ENCODE data around the gene MACF1.
A peak's percentile ranks its signal among the peaks of the same experiment; 100 is the strongest.

Gene MACF1

DNA sequence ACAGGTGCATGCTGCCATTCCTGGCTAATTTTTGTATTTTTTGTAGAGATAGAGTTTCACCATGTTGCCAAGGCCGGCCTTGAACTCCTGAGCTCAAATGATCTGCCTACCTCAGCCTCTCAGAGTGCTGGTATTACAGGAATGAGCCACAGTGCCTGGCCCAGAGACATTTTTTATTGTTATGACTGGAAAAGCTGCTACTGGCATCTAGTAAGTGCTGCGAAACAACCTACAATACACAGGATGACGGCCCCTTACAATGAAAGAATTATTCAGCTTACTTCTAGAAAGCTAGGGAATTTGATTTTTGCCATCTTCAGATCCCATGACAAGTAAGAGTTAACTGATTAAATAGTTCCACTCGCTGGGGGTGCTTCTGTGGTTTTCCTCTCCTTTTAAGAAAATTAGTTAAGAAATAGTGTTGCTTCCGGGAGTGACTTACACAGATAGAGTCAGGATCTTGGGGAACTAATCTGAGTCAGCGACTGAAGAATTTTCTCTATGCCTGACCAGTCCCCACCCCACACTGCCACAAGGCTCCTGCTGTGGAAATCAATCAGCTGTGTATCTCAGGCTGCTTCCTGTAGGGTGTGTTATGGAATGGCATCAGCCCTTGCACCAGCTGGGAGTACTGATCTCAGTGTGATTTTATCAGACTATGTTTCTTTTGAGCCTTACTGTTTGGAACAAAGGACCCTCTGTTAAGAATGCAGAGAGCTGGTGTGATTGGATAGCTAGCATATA lies 194.0 kb downstream of the MACF1 start:
- peak; percentile 20 for DNase-seq

DNA sequence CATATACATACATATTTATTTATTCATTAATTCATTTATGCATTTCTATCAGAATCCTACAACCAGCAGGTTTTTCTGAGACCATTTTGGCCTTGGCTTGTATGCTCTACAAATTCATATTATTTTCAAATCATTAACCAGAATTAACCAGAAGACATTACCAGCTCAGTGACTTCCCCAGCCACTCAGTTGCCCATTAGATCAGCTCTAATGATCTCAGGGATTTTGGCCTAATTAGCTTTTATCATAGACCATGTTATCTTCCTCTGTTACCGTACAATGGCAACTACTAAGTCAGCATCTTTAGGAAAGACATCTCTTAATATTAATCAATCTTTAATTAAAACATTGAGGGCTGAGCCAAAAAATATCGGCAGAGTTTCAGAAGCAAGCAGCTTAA lies 196.6 kb downstream of the MACF1 start:
- no peak for DNase-seq

DNA sequence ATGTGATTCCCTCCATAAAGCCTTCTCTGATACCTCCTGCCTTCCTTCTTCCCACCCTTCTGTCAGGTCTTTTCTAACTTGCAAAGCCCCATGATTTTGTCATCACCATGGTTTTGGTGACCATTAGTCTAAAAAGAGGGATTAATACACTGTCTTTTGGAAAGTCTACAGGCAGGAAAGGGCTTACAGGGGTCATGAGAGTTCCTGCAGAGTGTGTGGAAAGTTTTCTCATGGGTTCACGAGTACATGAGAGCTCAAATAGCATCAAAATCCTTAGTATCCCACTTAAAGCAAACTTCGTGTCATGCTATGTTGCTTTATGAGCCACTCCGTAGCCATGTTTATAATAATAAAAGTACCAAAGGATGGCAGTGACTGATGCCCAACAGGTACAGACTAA lies 200.4 kb downstream of the MACF1 start:
- DNase-seq: no peak

GRCh38 chr1:39405358-39405757 lies 200.9 kb downstream of the MACF1 start:
- no peak for DNase-seq

DNA sequence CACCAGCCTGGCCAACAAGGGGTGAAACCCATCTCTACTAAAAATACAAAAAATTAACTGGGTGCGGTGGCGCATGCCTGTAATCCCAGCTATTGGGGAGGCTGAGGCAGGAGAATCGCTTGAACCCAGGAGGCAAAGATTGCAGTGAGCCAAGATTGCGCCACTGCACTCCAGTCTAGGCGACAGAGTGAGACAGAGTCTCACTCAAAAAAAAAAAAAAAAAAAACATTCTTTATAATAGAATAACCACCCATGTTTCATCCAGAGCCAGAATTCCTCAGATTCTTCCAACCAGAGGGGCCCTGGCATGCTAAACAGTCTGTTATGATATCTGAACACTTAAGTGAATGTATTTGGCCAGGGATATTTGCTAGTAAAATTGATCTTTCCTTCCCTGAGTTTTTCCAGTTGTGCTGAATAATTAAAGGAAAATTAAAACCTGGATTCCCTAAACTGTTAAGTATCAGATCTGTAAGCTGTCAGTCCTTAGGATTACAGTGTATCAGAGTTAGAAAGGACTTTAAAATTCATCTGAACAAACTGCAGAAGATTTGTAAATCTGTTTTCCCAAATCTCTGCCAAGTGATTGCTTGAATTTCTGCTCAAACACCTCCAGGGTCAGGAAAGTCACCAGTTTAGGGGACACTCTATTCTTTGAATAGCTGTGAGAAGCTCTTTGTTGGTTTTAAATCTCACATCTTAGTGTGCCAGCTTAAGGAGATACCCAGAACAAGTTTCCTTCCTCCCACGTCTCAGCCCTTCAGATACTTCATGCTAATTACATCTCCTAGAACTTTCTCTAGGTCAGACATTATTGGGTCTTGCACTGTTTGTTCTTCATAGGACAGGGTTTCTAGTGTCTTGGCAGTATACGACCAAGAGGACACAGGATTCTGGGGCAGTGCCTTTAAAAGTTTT lies 202.3 kb downstream of the MACF1 start:
- DNase-seq: no peak

- DNase-seq: no peak
Observed at GRCh38 chr1:39407510-39407895, 203.0 kb downstream of the MACF1 start.

- DNase-seq: no peak
Observed at GRCh38 chr1:39407896-39408640, 203.6 kb downstream of the MACF1 start.

DNA sequence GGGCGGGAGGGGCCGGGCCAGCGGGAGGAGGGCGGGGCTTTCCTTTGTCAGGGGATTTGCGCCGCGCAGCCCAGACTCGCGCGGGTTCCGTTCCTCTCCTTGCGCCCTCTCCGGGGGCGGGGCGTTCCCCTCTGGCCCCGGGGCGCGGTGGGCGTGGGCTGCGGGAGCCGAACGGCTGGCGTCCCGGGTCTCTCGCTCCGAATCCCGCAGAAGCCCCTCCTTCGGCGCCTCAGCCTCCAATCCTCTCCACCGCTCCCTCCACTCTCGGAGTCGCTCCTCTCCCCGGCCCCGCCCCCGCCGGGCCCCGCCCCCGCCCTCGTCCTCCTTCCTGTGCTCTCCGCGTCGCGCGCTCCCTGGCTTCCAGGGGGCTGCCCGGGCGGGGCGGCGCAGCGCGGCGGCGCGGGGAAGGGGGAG lies 204.2 kb downstream of the MACF1 start:
- DNase-seq: peak; percentile 81

DNA sequence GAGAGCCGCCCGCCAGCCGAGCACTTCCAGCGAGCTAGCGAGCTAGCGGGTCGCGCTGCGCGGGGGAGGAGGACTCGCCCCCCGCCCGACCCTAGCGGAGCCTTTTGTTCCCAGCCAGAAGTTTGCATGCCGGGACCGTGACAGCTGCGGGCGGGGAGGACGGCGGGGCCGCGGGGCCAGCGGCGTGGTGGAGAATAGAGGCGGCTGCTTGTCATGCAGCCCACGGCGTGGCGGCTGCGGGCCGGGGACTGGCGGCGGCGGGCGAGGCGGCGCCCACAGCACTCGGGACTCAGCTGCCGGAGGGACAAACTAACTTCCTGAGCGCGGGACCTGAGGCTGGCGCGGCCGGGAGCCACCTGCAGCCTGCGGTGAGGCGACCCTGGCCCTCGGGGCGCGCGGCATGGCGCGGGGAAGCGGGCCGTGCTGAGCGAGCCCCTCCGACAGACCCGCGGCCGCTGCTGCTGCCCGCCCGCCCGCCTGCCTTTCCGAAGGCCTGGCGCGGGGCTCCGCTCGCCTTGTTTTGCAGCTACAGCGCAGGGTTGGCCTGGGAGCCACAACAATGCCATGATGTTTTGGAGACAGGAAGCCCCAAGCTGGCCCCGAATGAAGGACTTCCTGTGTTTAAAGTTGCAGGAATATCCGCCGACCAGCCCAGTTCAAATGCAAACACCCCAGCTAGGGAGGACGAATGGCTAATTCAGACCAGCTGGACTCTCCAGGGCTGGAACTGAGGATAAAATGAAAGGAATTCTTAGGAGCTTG lies 204.7 kb downstream of the MACF1 start:
- DNase-seq: peak; percentile 19

- DNase-seq: peak; percentile 64
Observed at GRCh38 chr1:39410915-39411436, 206.5 kb downstream of the MACF1 start.

GRCh38 chr1:39411526-39412478 lies 207.3 kb downstream of the MACF1 start:
- DNase-seq: no peak

DNA sequence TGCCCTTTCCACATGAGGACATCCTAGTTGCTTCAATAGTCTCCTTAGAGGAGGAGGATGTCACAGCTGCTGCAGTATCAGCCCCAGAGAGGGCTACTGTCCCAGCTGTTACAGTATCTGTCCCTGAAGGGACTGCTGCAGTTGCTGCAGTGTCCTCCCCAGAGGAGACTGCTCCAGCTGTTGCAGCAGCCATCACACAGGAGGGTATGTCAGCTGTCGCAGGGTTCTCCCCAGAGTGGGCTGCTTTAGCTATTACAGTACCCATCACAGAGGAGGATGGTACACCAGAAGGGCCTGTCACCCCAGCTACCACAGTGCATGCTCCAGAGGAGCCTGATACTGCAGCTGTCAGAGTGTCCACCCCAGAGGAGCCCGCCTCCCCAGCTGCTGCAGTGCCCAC lies 208.4 kb downstream of the MACF1 start:
- DNase-seq: no peak

GRCh38 chr1:39413902-39414528 lies 209.5 kb downstream of the MACF1 start:
- DNase-seq: no peak

DNA sequence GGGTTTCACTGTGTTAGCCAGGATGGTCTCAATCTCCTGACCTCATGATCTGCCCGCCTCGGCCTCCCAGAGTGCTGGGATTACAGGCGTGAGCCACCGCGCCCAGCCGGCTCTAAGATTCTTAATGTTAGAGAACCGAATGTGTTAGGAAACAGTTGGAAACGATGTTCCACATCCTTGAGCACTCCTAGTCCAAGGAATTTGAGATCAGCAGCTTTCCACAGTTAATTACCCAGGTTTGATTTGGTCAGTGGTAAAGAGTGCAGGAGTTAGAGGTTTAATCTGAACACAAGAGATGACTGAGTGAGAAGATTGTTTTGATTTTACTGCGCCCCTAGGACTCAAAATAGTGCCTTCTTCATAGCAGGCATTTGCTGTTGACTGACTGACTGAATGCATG lies 211.1 kb downstream of the MACF1 start:
- DNase-seq: no peak

GRCh38 chr1:39416609-39417008 lies 212.1 kb downstream of the MACF1 start:
- DNase-seq: no peak

- DNase-seq: no peak
Observed at GRCh38 chr1:39418236-39418635, 213.7 kb downstream of the MACF1 start.

DNA sequence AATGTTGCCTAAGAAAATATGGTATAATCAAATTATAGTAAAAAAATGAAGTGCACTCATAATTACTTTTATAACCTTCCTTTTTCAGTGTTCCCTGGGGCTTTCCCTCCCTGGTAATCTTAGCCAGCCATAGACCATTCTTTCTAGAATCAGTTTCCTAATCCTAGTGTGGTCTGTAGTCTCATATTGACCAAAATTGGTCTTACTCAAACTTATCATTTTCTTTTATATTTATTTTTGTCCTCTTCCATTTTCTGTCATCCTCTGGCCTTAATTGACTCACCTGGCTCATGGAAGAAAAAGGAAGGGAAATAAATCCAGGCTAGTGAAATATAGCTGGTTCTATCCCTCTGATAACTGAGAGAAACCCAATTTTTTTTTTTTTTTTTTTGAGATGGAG lies 216.0 kb downstream of the MACF1 start:
- no peak for DNase-seq

DNA sequence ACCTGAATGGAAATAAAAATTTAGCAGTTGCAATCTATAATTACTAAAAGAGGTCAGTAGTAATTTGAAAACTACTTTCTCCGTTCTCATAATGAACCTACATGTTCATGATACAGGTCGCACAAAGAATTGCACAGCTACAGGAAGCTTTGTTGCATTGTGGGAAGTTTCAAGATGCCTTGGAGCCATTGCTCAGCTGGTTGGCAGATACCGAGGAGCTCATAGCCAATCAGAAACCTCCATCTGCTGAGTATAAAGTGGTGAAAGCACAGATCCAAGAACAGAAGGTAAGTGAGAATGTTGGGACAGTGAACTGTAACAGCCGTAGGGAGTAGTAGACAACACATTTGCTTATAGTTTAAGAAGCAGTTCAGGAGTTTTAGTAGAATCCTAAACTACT lies 218.1 kb downstream of the MACF1 start:
- no peak for DNase-seq

DNA sequence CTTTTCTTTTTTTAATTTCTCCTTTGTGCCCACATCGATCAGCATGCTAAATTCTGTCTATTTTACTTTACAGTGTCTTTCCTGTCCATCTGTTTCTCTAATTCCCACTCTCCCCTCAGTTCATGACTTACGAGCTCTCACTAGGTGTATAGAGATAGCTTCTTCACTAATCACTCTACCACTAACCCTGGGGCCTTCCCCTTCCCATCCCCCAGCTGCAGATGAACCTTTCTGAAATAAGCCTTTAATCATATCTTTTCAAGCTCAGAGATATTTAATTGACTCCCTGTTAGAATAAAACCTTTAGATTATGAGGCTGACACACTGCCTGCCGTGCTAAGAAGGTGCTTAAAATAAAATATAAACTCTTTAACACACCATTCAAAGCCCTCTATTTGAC lies 220.7 kb downstream of the MACF1 start:
- DNase-seq: no peak

DNA sequence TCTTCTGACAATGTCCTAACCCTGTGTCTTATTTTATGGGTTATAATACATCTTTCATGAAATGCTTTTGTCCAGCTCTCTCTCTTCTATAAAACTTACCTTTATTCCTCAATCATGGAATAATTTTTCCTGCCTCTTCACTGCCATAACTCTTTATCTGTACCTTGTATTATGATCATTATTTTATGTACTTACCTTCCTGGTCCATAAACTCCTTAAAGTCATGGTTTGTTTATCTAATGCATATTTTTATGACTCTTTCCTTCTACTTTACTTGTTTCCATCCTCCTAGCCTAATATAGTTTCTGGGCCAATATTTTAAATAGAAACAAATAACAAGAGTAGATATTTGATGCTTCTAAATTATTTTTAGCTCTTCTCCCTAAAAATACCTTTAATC lies 221.1 kb downstream of the MACF1 start:
- no peak for DNase-seq

GRCh38 chr1:39426346-39426745 lies 221.9 kb downstream of the MACF1 start:
- DNase-seq: no peak

Data from activated CD8-positive, alpha-beta memory T cell treated with anti-CD3 and anti-CD28 coated beads, Interleukin-2, amount 50 U/mL, for 4 hours (primary cell).